GM18508 (cell line): ENCODE measurements around the gene CD300C.
"Not testable (repeated sequence)": the region's sequence is repeated elsewhere in the genome, so short reads cannot be mapped to it uniquely, and the experiment has no call there.

Experiments used
- ATAC-seq: cut with Tn5 transposase; IDR thresholded peaks from one replicate; pipeline ENCODE4 v1.9.1; 2021; ENCODE audit warnings: moderate number of reproducible peaks; ENCODE audit not compliant: insufficient read depth, unreplicated experiment

The CD300C gene

DNA sequence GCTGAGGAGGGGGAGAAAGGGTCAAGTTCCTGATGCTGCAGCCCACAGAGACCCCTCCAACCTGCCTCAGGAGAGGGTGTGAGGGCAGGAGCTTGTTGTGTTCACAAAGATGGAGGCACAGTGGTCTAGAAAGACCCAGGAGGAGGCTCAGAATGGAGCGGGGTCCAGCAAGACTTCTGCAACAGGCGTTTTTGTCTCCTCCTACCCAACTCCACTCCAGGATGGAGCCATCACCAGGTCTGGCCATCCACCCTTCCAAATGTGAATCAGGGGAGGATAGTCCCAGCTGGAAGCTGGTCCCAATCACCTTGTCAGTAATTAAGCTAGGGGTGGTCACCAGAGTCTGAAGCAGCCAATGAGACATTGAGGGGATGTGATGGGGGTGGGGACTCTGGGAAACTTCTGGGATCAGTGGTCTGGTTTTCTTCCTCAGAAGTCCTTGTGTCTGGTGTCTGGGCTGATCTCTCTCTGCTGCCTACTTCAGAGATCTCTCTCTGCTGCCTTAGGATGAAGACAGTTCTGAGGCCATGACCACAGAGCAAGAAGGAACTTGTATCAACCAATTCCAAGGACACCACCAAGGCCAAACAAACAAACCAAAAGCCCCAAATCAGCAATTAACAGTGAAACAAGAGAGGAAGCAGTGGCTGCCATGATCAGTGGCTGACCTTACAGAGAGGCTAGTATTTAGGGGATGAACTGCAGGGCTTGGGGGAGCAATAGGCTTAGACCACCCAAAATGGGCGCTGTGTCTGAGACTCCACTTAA is 29.2 kb downstream of the CD300C start:
- ATAC-seq = no peak

GRCh38 chr17:74515941-74516340 is 30.0 kb downstream of the CD300C start:
- ATAC-seq = no peak

DNA sequence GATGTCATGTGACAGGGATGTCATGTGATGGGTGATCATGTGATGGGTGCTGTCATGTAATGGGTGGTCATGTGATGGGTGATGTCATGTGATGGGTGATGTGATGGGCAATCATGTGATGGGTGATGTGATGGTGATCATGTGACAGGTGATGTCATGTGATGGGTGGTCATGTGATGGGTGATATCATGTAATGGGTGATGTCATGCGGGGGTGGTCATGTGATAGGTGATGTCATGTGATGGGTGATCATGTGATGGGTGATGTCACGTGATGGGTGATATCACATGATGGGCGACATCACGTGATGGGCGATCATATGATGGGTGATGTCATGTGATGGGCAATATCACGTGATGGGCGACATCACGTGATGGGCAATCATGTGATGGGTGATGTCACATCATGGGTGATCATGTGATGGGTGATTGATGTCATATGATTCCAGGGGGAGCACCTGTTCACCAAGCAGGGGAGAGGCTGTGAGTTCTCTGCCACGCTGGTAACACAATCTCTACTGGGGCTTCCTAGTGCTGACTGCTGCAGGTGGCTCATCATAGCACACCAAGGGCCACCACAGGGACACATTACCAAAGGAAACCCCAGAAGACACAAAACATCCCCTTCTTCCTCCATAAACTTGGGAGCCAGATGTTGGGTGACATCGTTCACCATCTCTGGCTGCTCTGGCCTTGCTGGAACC is 31.1 kb downstream of the CD300C start:
- ATAC-seq = no peak

DNA sequence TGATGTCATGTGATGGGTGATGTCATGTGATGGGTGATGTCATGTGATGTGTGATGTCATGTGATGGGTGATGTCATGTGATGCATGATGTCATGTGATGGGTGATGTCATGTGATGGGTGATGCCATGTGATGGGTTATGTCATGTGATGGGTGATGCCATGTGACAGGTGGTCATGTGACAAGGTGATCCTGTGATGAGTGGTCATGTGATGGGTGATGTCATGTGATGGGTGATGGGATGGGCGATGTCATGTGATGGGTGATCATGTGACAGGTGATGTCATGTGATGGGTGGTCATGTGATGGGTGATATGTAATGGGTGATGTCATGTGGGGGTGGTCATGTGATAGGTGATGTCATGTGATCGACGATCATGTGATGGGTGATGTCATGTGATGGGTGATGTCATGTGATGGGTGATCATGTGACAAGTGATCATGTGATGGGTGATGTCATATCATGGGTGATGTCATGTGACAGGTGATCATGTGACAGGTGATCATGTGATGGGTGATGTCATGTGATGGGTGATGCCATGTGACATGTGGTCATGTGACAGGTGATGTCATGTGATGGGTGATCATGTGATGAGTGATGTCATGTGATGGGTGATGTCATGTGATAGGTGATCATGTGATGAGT is 31.8 kb downstream of the CD300C start:
- no peak for ATAC-seq

- ATAC-seq = no peak
Observed at GRCh38 chr17:74512624-74513091, 33.3 kb downstream of the CD300C start.

GRCh38 chr17:74512036-74512435 is 33.9 kb downstream of the CD300C start:
- ATAC-seq = no peak

- ATAC-seq = no peak
Observed at GRCh38 chr17:74508156-74508555, 37.8 kb downstream of the CD300C start.

DNA sequence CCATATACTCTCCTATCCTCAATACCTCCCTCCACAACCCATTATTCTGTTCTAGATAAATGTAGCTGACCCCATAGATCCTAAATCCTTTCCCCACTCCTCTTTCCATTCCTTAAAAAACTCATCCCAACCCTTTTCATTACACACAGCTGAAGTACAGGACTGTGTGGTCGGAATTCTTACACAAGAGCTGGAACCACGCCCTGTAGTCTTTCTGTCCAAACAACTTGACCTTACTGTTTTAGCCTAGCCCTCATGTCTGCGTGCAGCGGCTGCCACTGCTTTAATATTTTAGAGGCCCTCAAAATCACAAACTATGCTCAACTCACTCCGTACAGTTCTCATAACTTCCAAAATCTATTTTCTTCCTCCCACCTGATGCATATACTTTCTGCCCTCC is 42.0 kb downstream of the CD300C start:
- ATAC-seq = not testable (repeated sequence)

GRCh38 chr17:74502861-74503260 is 43.1 kb downstream of the CD300C start:
- no peak for ATAC-seq

GRCh38 chr17:74499992-74500391 is 45.9 kb downstream of the CD300C start:
- no peak for ATAC-seq

GRCh38 chr17:74497471-74497870 is 48.4 kb downstream of the CD300C start:
- ATAC-seq = no peak

DNA sequence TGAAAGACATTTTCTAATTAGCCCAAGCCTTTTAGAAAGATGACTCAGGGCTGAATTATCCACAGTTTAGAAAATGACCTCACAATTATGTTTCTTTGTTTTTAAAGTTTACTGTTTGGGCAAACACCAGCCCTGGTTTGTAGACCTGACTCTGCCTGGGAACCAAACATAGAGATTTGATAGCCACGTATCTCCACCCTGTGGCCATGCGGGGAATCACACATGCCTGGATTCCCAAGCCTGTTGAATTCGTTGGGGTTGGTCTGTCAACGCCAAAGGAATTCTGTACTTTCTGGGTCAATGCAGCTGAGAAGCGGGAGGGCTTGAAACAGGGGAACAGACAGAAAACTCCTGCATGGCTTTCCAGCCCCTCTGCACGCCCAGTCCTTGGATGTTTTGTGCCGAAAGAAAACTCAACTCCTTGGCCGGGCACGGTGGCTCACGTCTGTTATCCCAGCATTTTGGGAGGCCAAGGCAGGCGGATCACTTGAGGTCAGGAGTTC is 52.5 kb downstream of the CD300C start:
- no peak for ATAC-seq

DNA sequence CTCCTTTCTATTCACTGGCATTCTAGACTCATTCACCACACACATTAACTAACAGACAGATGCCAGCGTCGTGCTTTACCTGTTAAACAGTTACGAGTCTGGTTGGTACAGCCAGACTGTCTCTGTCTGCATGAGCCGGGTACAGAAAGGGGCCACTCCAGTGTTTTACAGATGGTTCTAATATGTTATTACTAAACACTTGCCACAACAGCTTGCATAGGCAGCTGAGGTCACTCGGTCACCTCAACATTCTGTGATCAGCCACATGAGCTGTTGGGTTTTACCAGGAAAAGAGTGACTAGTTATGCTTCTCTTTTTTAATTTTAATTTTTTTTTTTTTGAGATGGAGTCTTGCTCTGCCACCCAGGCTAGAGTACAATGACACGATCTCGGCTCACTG is 54.3 kb downstream of the CD300C start:
- no peak for ATAC-seq
